Lower leg skin (tissue), 4 donors: ENCODE data around the gene ISM2. TPM values are rescaled to one million over a fixed set of nuclear protein-coding genes. Genes with fewer than 3 reads are reported as not detected.
"Not testable (repeated sequence)": the region's sequence is repeated elsewhere in the genome, so short reads cannot be mapped to it uniquely, and the experiment has no call there.

Source experiments
- DNase-seq, 2 donors: peaks; one replicate each; pipeline ENCODE4 v3.0.0-alpha.2; 2019; ENCODE audit warnings: low spot score in 2 of 2
- H3K4me3 ChIP-seq: fragments of 200-600 bp; sonication (generic); 2 replicates; pipeline ENCODE4 v1.5.1; 2017; ENCODE audit warnings: mild to moderate bottlenecking, low read depth; ENCODE audit not compliant: poor library complexity, severe bottlenecking
- POLR2A ChIP-seq, 2 donors: fragments of 450-650 bp; IDR thresholded peaks; one replicate each; pipeline ENCODE4 v1.6.1; 2016 to 2017; ENCODE audit warnings: antibody characterized with exemption in 2 of 2, mild to moderate bottlenecking in 1 of 2, moderate library complexity in 1 of 2
- WGBS, 2 donors: methylation state at CpG; one replicate each; pipeline ENCODE4 v1.1.5; 2018; 5-methylcytosine and 5-hydroxymethylcytosine counted together
- intact Hi-C: fragments of 100-400 bp; cut with DNase I; formaldehyde crosslinking; loops from one replicate; pipeline ENCODE4 v1.15.0; 2023; ENCODE audit warnings: low total_unique reads
- total RNA-seq, 4 donors: library from RNA; depleted of rRNA; stranded (reverse); fragments of >200 nt; gene quantifications; one replicate each; pipeline ENCODE4 v1.1.0, GENCODE V29; 2016
- TF ChIP-seq, protein P1 (sequence below), 3 donors: fragments of 450-650 bp; IDR thresholded peaks; one replicate each; pipeline ENCODE4 v1.5.1; 2016; ENCODE audit warnings: antibody characterized with exemption in 3 of 3, mild to moderate bottlenecking in 3 of 3, moderate library complexity in 2 of 3

Gene ISM2
- total RNA-seq: under 1 TPM in 2 of 4 donors, not detected in 2; 0.19 to 0.27 TPM

DNA sequence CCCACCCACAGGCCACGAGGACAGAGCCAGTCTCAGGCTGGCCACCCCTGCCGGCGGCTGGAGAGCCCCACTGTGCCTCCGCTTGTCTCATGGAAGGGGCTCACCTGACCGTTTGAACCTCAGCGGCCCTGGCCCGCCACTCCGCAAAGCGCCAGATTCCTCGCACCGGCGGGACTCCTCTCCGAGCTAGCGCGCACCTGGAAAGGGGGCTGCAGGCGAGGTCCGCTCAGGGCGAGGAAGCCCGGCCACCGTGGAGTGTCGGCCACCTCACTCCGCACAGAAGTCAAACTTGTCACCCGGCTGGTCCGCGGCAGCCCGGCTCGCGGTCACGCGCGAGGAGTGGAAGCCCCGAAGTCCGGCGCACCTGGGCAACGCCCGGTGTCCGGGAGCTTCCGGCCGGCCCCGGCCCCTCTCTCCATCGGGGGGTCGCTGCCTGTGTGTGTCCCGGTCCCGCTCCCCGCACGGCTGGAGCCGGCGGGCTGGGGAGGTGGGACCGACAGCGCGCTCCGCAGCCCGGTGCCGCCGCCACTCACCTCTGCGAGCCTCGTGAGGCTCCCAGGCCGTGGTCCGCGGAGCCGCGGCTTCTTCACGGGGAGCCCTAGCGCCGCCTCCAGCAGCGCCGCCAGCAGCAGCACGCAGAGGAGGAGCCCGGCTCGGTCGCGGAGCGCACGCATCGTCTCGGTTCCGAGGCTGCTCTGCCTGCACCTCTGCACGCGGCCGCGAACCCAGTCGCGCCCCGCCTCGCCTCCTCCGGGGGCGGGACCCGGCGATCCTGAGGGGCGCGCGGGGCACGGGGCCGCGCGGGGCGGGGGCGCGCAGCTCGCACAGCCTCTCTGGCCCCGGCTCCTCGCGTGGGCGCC lies at the start of gene ISM2:
Gene ISM2 (minus strand): TSS at position 697 of the 860 bp plus-strand sequence. CDS start 23 bp downstream, at position 674.
- TF ChIP-seq, protein P1, sequence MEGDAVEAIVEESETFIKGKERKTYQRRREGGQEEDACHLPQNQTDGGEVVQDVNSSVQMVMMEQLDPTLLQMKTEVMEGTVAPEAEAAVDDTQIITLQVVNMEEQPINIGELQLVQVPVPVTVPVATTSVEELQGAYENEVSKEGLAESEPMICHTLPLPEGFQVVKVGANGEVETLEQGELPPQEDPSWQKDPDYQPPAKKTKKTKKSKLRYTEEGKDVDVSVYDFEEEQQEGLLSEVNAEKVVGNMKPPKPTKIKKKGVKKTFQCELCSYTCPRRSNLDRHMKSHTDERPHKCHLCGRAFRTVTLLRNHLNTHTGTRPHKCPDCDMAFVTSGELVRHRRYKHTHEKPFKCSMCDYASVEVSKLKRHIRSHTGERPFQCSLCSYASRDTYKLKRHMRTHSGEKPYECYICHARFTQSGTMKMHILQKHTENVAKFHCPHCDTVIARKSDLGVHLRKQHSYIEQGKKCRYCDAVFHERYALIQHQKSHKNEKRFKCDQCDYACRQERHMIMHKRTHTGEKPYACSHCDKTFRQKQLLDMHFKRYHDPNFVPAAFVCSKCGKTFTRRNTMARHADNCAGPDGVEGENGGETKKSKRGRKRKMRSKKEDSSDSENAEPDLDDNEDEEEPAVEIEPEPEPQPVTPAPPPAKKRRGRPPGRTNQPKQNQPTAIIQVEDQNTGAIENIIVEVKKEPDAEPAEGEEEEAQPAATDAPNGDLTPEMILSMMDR (IDR thresholded peaks at IDR 0.05): no peak
- TF ChIP-seq POLR2A (IDR thresholded peaks at IDR 0.05): no peak
- intact Hi-C loops: no loop called here
- H3K4me3 ChIP-seq: peak within 1 kb of the TSS; percentile 14
- WGBS, 2 donors: 8 to 17% methylated on average over 19 to 22 of the region's 104 CpGs
- DNase-seq: no peak

- intact Hi-C loops: no loop called here
These were observed 49.0 kb upstream of the ISM2 start for GRCh38 chr14:77547512-77548180.

GRCh38 chr14:77545171-77545570 lies 46.6 kb upstream of the ISM2 start:
- 97 to 98% methylated on average over 11 of the region's 11 CpGs for WGBS, 2 donors
- H3K4me3 ChIP-seq, DNase-seq, intact Hi-C loops: not testable (repeated sequence)

More at GRCh38 chr14:77547512-77548180, 49.0 kb upstream of the ISM2 start:
- 83 to 96% methylated on average over 8 of the region's 8 CpGs for WGBS, 2 donors
- no peak for TF ChIP-seq POLR2A (IDR thresholded peaks at IDR 0.05)
- no peak overlapping the region for H3K4me3 ChIP-seq
- DNase-seq: no peak

- no peak for DNase-seq
- no peak overlapping the region for H3K4me3 ChIP-seq
- intact Hi-C loops: no loop called here
- WGBS, 2 donors: 95 to 100% methylated on average over 2 of the region's 2 CpGs
- TF ChIP-seq, protein P1 (IDR thresholded peaks at IDR 0.05): no peak
- TF ChIP-seq POLR2A (IDR thresholded peaks at IDR 0.05): no peak
These were observed 46.0 kb upstream of the ISM2 start for GRCh38 chr14:77544571-77544970.

GRCh38 chr14:77543637-77544334 lies 45.2 kb upstream of the ISM2 start:
- DNase-seq: no peak
- no peak overlapping the region for H3K4me3 ChIP-seq
- TF ChIP-seq POLR2A (IDR thresholded peaks at IDR 0.05): no peak
- TF ChIP-seq, protein P1 (IDR thresholded peaks at IDR 0.05): no peak
- 90 to 93% methylated on average over 3 of the region's 3 CpGs for WGBS, 2 donors
- intact Hi-C loops: no loop called here

DNA sequence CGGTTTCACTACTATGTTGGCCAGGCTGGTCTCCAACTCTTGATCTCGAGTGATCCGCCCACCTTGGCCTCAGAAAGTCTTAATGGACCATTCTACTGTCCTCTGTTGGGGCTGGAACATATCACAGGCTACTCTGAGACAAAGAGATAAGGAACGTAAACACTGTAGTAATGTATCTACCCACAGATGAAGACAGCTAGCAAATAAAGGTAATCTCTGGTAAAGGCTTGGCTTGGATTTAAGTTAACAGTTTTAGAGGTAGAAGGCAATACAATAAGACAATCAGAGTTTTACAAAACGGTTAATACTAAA lies 44.6 kb upstream of the ISM2 start:
- DNase-seq: no peak
- intact Hi-C loops: no loop called here
- 76 to 82% methylated on average over 5 of the region's 5 CpGs for WGBS, 2 donors
- no peak overlapping the region for H3K4me3 ChIP-seq
- TF ChIP-seq POLR2A (IDR thresholded peaks at IDR 0.05): no peak
- TF ChIP-seq, protein P1 (IDR thresholded peaks at IDR 0.05): no peak
